ENCODE results near the gene SH3GL3.

The SH3GL3 gene

GRCh38 chr15:83567318-83567717, 120.2 kb downstream of the SH3GL3 start:
- DNase-seq (ENCODE audit: low read depth in 2 of 2): no peak

DNA sequence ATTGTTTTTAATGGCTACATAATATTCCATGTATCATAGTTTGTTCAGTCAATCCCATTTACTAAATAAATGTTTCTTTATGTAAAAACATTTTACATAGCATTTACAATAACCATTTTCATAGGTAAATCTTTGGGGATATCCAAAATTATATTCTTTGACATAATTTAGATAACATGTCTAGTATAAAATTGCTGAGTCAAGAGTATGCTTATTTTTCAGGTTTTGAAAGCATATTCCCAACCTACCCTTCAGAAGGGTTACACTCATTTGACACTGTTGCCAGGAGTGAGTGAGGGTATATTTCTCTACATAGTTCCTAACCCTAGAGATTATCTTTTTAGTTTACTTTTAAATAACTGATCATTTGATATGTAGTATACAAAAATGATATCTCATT, 122.2 kb downstream of the SH3GL3 start:
- DNase-seq (ENCODE audit: low read depth in 2 of 2): no peak

DNA sequence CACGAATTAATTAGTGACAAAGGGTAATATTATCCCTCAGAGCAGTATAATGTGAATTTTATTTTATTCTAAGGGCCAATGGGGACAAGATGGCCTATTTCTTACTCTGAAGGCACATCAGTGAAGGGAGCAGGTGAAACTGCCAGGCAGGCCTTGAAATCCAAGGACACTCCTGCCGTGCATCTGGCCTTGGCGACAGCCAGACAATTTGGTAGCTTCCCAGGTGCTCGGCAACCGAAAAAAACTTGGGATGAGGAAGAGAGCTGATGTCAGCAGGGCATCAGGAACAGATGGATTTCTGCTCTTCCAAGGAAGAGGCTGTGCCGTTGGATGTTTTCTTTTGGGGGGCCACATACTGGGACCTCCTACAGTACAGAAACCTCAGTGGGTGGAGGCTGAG, 123.6 kb downstream of the SH3GL3 start:
- no peak for DNase-seq (ENCODE audit: low read depth in 2 of 2)

GRCh38 chr15:83571820-83572707, 124.9 kb downstream of the SH3GL3 start:
- DNase-seq (ENCODE audit: low read depth in 2 of 2): no peak

DNA sequence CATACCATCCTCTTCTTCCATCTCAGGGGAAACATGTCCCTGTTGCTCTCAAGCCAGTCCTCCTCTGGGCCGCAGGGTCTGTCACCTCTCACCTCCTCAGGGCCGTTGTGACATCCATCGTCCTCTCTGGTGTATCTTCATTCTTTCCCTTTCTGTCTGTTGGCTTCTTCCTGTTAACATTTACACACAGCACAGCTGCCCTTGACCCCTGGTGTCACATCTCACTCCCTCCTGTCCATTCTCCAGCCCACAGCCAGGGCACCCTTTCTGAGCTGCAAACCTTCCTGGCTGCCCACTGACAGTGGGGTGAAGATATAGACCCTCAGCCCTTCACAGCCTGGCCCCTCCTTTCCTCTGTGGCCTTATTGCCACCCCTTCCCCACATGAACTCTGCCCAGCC, 127.2 kb downstream of the SH3GL3 start:
- no peak for DNase-seq (ENCODE audit: low read depth in 2 of 2)

DNA sequence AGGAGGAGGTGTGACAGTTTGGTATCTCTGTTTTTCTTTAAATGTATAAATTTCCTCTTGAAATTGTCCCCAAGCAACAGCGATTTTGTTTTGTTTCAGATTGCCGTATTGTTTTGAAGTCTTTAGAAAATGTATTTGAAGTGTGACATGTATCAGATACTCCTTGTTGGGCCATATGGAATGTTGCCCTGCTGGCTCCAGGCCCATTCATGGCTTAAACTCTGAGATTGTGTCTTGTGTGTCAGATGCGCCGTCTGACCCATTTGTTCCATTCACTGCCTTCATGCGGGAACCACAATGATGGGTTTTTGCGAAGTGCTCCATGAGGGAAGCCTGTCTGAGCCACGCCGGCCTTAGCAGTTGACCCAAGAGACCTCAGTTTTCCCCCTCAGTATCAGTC, 131.6 kb downstream of the SH3GL3 start:
- no peak for DNase-seq (ENCODE audit: low read depth in 2 of 2)

DNA sequence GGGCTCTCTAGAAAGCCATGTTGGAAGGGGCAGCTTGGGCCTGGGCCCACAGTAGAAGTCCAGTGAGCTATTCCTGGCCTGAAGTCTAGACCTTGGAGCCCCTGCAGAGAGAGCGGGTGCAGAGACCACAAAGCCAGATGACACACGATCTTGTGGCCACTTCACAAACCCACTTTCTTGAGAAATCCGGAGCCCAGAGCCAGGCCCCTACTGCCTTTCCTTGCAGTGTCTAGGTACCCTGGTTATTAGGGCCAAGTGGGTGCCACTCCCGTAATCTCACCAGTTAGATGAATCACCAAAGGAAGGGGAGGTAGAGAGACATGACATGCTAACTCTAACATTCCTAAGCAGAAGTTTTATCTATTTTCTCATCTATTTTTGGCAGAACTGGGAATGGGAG, 134.2 kb downstream of the SH3GL3 start:
- no peak for DNase-seq (ENCODE audit: low read depth in 2 of 2)

GRCh38 chr15:83582381-83582780, 135.2 kb downstream of the SH3GL3 start:
- no peak for DNase-seq (ENCODE audit: low read depth in 2 of 2)

GRCh38 chr15:83585601-83586335, 138.6 kb downstream of the SH3GL3 start:
- DNase-seq (ENCODE audit: low read depth in 2 of 2): no peak

GRCh38 chr15:83587091-83587490, 139.9 kb downstream of the SH3GL3 start:
- DNase-seq (ENCODE audit: low read depth in 2 of 2): no peak

DNA sequence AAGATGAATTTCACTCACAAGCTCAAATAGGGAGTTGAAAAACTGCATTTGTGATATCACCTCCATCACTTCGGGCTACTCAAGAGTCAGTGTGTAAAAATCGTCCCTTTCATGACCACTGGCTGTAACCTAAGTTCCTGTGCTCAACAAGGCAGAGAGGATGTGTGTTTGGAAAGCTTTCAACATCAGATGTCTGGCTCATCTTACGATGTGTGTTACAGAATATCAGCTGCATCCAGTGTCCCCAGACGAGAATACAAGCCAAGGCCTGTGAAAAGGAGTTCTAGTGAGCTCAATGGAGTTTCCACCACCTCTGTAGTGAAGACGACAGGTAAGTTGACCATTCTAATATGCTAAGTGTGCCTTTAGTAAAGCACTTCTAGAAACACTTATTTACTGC, 141.3 kb downstream of the SH3GL3 start:
- DNase-seq (ENCODE audit: low read depth in 2 of 2): no peak

DNA sequence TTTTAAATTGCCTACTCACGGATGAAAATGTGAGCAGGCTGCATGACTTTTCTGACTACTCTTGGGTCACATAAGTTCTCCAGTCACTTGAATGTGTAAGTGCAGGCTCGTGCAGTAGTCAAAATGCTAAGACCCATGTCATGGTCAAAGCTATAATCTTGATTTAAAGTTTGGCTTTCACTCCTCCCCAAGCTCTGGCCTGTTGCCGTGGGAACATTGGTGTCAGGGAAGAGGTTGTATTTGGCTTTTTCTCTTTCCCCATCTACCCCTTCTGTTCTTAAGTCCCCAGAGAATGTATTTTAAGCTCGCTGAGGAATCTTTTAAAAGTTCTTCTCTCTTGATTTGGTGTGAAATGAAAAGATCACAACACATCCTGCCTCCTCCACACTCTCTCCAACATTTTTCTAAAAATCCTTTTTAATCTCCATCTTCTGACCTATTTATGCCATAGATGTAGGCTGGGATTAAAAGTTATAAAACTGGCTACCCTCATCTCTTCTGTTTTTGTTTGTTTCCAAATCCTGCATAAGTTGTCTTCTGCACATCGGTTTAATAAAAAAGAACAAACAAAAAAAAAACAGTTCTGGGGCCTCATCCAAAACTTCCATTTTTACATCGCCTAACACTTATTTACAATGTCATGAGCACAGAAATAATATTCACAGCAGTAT, 145.4 kb downstream of the SH3GL3 start:
- DNase-seq (ENCODE audit: low read depth in 2 of 2): no peak

DNA sequence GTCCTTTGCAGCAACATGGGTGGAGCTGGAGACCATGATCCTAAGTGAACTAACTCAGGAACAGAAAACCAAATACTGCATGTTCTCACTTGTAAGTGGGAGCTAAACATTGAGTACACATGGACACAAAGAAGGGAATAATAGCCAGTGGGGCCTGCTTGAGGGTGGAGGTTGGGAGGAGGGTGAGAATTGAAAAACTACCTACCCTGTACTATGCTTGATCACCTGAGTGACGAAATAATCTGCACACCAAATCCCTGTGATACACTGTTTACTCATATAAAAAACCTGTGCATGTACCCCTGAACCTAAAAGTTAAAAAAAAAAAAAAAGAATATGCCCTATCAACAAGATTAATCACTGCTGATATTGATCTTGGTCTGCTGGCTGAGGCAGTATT, 148.1 kb downstream of the SH3GL3 start:
- DNase-seq (ENCODE audit: low read depth in 2 of 2): no peak

GRCh38 chr15:83598031-83598430, 150.9 kb downstream of the SH3GL3 start:
- DNase-seq (ENCODE audit: low read depth in 2 of 2): no peak

DNA sequence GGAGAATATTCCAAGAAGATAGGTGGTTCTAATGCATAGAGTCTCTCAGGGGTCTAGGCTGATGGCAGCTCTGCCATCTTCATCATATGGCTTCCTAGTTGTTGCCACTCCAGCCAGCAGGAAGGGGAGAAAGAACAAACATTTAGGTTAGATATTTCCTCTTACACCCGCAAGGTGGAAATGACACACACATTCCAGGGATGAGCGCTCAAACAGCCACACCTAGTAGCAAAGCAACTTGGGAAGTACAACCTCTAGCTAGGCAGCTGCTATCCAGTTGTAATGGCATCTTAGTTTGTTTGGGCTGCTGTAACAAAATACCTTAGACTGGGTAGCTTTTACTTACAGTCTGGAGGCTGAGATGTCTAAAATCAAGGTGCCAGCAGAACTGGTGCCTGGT, 154.9 kb downstream of the SH3GL3 start:
- no peak for DNase-seq (ENCODE audit: low read depth in 2 of 2)

- no peak for DNase-seq (ENCODE audit: low read depth in 2 of 2)
Measured at GRCh38 chr15:83604549-83604948, 157.4 kb downstream of the SH3GL3 start.

DNA sequence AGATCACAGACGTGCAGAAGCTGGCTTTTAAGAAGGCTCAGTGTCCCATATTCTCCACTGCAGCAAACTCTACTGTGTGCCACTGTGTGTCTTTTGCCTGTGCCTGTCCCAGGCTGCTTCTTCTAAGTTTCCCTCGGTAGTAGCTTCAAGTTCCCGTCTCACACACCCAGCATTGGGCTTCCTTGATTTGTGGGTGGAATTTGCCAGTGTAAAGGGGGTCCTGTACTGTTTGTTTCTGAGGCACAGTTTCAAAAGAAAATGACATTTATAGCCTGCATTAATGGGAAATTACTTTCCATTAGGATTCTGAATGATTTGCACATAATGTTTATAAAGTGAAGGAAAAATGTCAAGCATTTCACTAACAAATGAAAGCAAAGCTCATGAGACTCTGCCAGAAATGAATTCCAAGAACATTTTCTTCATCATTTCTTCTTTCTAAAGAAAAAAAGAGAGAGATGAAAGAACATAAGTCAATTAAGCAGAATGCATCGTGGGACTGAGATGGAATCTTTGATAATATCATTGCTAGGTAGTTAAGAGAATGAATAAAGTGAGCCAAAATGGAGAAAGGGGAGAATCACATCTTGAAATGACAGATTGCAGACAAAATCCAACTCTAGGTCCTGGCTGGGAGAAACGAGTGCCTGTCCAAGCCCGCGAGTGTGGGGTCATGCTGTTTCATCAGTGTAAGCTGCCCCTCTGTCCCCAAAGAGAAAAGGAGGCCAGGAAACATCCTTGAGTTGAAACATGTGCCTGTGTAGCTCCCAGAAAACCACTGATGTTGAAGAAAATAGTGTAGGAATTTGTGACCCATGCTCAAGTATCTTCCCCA, 158.2 kb downstream of the SH3GL3 start:
- DNase-seq (ENCODE audit: low read depth in 2 of 2): no peak

DNA sequence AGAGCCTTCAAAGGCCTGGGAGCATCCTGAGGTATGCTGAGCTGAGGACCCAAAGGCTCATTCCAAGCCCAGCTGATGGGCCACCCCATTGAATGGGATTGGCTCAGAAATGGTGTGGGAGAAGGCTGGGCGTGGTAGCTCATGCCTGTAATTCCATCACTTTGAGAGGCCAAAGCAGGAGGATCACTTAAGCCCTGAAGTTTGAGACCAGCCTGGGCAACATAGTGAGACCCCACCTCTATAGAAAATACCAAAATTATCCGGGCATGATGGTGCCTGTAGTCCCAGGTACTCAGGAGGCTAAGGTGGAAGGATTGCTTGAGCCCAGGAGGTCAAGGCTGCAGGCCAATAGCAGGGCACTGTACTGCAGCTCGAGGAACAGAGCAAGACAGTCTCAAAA, 163.0 kb downstream of the SH3GL3 start:
- DNase-seq (ENCODE audit: low read depth in 2 of 2): no peak

GRCh38 chr15:83610901-83611685, 164.0 kb downstream of the SH3GL3 start:
- no peak for DNase-seq (ENCODE audit: low read depth in 2 of 2)

- DNase-seq (ENCODE audit: low read depth in 2 of 2): no peak
Measured at GRCh38 chr15:83612226-83612625, 165.1 kb downstream of the SH3GL3 start.
